Measurements from ENCODE around the gene DVL1. TPM values are rescaled to one million over a fixed set of nuclear protein-coding genes. Genes with fewer than 3 reads are reported as not detected.

The DVL1 gene
- total and polyA plus RNA-seq, 8 donors: 30.6 to 103 (median 50.3) TPM

- intact Hi-C loops (cut with DNase I): loop anchor here (5.0 to 10.0 kb wide), 3 partner anchors 170 to 260 kb away; no protein-coding TSS in a partner anchor
- Histone ChIP-seq H3K4me1 (no peaks in the 10 kb centered on the region), H3K27ac (no peak overlapping the region), H3K9me3 (no peaks in the 10 kb centered on the region), H3K4me3 (no peak overlapping the region), H3K36me3 (no peaks in the 10 kb centered on the region), H3K27me3 (no peaks in the 10 kb centered on the region)
- FAIRE-seq (no peak), DNase-seq (peak in 3 of 6 donors; percentile 34 to 81 (median 58)), ATAC-seq (no peak)
- WGBS, 2 donors: 85 to 89% methylated on average over 56 to 58 of the region's 58 CpGs
- no peak for TF ChIP-seq CTCF (IDR thresholded peaks at IDR 0.05)
These were observed 54.8 kb downstream of the DVL1 start for GRCh38 chr1:1294250-1294890.

GRCh38 chr1:1293263-1294249 lies 55.7 kb downstream of the DVL1 start:
- ATAC-seq (peak in 1 of 4 donors; percentile 51), DNase-seq (peak in 3 of 6 donors; percentile 50 to 75 (median 62))

GRCh38 chr1:1292851-1293250 lies 56.4 kb downstream of the DVL1 start:
- ATAC-seq: no peak
- H3K36me3 ChIP-seq: no peaks in the 10 kb centered on the region
- no peaks in the 10 kb centered on the region for H3K9me3 ChIP-seq
- H3K27ac ChIP-seq: no peak overlapping the region
- H3K27me3 ChIP-seq: no peaks in the 10 kb centered on the region
- intact Hi-C loops (cut with DNase I): loop anchor here (5.0 to 10.0 kb wide), 3 partner anchors 168 to 258 kb away; no protein-coding TSS in a partner anchor
- no peak overlapping the region for H3K4me3 ChIP-seq
- WGBS, 2 donors: 80 to 86% methylated on average over 18 of the region's 18 CpGs
- DNase-seq: peak in 3 of 6 donors; percentile 39 to 71 (median 59)
- H3K4me1 ChIP-seq: no peaks in the 10 kb centered on the region
- TF ChIP-seq CTCF (IDR thresholded peaks at IDR 0.05): no peak
- FAIRE-seq: no peak

More at GRCh38 chr1:1293263-1294249, 55.7 kb downstream of the DVL1 start:
- no peak overlapping the region for H3K4me3 ChIP-seq
- FAIRE-seq: no peak
- no peaks in the 10 kb centered on the region for H3K36me3 ChIP-seq
- H3K4me1 ChIP-seq: no peaks in the 10 kb centered on the region
- no peak overlapping the region for H3K27ac ChIP-seq
- H3K27me3 ChIP-seq: no peaks in the 10 kb centered on the region
- intact Hi-C loops (cut with DNase I): loop anchor here (5.0 to 10.0 kb wide), 3 partner anchors 169 to 259 kb away; no protein-coding TSS in a partner anchor
- TF ChIP-seq CTCF (IDR thresholded peaks at IDR 0.05): no peak
- no peaks in the 10 kb centered on the region for H3K9me3 ChIP-seq
- 82 to 83% methylated on average over 65 to 94 of the region's 94 CpGs for WGBS, 2 donors

GRCh38 chr1:1292442-1292779 lies 56.8 kb downstream of the DVL1 start:
- Histone ChIP-seq H3K4me1 (no peaks in the 10 kb centered on the region), H3K36me3 (no peaks in the 10 kb centered on the region), H3K4me3 (no peak overlapping the region), H3K27ac (no peak overlapping the region), H3K9me3 (no peaks in the 10 kb centered on the region), H3K27me3 (no peaks in the 10 kb centered on the region)
- DNase-seq (peak in 2 of 6 donors; percentile 28 to 75), FAIRE-seq (no peak), ATAC-seq (no peak)
- TF ChIP-seq CTCF (IDR thresholded peaks at IDR 0.05): no peak
- WGBS, 2 donors: 78 to 84% methylated on average over 9 of the region's 9 CpGs
- intact Hi-C loops (cut with DNase I): loop anchor here (5.0 to 10.0 kb wide), 3 partner anchors 168 to 258 kb away; no protein-coding TSS in a partner anchor
